Hepatocyte (in vitro differentiated cells): Measurements from ENCODE around the gene SYNGAP1.

ENCODE experiments used
- CTCF ChIP-seq: fragments of 200-600 bp; sonication (generic); IDR thresholded peaks from 2 replicates; pipeline ENCODE4 v1.5.1; 2016; ENCODE audit warnings: antibody characterized with exemption, mild to moderate bottlenecking; ENCODE audit not compliant: poor library complexity
- EZH2 ChIP-seq: fragments of 200-600 bp; sonication (generic); IDR thresholded peaks from 2 replicates; pipeline ENCODE4 v1.6.1; 2016; ENCODE audit warnings: antibody characterized with exemption, mild to moderate bottlenecking, borderline replicate concordance
- EZH2phosphoT487 ChIP-seq: fragments of 200-600 bp; sonication (generic); IDR thresholded peaks from one replicate; pipeline ENCODE4 v1.6.1; 2018; ENCODE audit warnings: antibody characterized with exemption, mild to moderate bottlenecking, low read depth, moderate library complexity; ENCODE audit not compliant: unreplicated experiment, severe bottlenecking

- TF ChIP-seq CTCF = no peak
- no peak for TF ChIP-seq EZH2phosphoT487
- TF ChIP-seq EZH2 = no peak
These were observed 36.3 kb upstream of the SYNGAP1 start for GRCh38 chr6:33383427-33384185.
